Kasumi-1 (cell line): ENCODE data around the gene RIF1.

ENCODE experiments used
- DNase-seq, 2 experiments: peaks; one replicate each; lab custom pipeline; 2025; lab: John Stamatoyannopoulos, UW

RIF1 gene, protein sequence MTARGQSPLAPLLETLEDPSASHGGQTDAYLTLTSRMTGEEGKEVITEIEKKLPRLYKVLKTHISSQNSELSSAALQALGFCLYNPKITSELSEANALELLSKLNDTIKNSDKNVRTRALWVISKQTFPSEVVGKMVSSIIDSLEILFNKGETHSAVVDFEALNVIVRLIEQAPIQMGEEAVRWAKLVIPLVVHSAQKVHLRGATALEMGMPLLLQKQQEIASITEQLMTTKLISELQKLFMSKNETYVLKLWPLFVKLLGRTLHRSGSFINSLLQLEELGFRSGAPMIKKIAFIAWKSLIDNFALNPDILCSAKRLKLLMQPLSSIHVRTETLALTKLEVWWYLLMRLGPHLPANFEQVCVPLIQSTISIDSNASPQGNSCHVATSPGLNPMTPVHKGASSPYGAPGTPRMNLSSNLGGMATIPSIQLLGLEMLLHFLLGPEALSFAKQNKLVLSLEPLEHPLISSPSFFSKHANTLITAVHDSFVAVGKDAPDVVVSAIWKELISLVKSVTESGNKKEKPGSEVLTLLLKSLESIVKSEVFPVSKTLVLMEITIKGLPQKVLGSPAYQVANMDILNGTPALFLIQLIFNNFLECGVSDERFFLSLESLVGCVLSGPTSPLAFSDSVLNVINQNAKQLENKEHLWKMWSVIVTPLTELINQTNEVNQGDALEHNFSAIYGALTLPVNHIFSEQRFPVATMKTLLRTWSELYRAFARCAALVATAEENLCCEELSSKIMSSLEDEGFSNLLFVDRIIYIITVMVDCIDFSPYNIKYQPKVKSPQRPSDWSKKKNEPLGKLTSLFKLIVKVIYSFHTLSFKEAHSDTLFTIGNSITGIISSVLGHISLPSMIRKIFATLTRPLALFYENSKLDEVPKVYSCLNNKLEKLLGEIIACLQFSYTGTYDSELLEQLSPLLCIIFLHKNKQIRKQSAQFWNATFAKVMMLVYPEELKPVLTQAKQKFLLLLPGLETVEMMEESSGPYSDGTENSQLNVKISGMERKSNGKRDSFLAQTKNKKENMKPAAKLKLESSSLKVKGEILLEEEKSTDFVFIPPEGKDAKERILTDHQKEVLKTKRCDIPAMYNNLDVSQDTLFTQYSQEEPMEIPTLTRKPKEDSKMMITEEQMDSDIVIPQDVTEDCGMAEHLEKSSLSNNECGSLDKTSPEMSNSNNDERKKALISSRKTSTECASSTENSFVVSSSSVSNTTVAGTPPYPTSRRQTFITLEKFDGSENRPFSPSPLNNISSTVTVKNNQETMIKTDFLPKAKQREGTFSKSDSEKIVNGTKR (N-terminal part only)

GRCh38 chr2:151409601-151410484 is at the start of gene RIF1:
Gene RIF1, plus strand, starts transcription at chr2:151409902. Its CDS starts 522 bp downstream, at chr2:151410424.
- peak; percentile 99 for DNase-seq

GRCh38 chr2:151361674-151362370 is 47.9 kb upstream of the RIF1 start:
- DNase-seq: no peak

GRCh38 chr2:151363709-151364108 is 46.0 kb upstream of the RIF1 start:
- peak; percentile 68 to 74 for DNase-seq

DNA sequence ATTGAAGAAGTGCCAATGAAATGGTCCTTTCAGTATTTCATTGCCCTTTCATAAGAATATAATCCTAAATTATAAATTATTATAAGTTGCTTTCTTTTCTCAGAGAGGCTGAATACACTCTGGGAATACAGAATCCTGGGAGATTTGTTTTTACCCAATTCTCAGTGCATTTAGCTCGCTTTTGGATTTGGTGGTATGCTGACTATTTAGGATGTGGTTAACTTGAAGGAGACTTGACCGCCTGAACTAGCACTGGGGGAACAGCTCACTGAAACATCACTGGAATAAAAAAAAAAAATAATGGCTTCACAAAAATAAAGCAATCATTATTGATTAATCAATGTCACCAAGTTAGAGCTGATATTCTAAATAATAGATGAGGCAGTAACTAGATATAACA is 42.1 kb upstream of the RIF1 start:
- DNase-seq: no peak

DNA sequence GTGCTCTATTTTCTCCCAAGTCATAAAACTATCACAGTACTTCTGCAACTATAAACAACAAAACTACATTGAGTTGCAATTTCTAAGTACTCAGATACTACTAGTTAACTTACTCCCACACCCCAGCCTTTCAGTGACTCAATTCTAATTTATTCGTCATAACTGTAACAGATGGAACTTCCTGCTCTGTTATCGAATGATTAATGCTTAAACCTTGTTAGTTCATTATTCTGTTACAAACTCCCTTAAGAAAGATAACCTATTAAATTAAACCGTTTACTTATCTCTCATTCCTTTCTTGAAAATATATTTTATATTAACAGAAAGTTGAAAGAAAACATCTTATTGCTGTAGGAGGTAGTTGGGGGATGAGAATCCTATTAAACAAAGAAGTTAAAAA is 35.3 kb upstream of the RIF1 start:
- DNase-seq: no peak

- DNase-seq: no peak
Measured at GRCh38 chr2:151379169-151379568, 30.5 kb upstream of the RIF1 start.

GRCh38 chr2:151380580-151381235 is 29.0 kb upstream of the RIF1 start:
- no peak for DNase-seq

DNA sequence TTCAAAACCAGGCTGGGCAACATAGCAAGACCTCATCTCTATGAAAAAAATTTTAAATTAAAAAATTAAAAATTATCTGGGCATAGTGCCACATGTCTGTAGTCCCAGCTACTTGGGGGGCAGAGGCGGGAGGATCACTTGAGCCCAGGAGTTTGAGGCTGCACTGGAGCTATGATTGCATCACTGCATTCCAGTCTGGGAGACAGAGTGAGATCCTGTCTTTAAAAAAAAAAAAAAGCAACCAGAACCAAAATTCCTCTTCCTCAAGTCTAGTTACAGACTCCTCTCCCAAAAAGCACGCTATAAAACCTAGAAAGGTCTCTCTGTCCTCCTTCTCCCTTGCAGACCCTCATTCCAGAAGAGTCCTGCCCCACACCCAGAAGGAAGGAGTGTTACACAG is 28.4 kb upstream of the RIF1 start:
- no peak for DNase-seq

DNA sequence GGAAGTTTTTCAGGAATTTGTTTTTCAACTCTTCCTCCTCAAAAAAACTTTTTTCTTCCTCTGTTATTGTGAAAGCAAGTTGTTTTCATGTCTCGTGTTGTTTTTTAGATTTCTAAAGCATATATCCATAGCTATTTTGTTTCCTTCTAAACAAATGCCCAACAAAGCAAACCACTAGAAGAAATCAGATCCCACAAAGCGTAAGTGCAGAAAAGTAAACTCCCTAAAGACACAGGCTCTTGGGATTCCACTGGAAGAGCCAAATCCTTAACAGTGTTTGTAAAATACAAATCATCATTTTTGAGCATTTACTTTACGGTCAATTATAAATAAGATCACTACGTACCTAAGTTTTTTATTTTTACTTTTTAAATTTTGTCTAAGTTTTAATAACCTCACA is 21.7 kb upstream of the RIF1 start:
- no peak for DNase-seq

GRCh38 chr2:151391436-151391835 is 18.3 kb upstream of the RIF1 start:
- DNase-seq: no peak

- DNase-seq: no peak
Measured at GRCh38 chr2:151394509-151394908, 15.2 kb upstream of the RIF1 start.

DNA sequence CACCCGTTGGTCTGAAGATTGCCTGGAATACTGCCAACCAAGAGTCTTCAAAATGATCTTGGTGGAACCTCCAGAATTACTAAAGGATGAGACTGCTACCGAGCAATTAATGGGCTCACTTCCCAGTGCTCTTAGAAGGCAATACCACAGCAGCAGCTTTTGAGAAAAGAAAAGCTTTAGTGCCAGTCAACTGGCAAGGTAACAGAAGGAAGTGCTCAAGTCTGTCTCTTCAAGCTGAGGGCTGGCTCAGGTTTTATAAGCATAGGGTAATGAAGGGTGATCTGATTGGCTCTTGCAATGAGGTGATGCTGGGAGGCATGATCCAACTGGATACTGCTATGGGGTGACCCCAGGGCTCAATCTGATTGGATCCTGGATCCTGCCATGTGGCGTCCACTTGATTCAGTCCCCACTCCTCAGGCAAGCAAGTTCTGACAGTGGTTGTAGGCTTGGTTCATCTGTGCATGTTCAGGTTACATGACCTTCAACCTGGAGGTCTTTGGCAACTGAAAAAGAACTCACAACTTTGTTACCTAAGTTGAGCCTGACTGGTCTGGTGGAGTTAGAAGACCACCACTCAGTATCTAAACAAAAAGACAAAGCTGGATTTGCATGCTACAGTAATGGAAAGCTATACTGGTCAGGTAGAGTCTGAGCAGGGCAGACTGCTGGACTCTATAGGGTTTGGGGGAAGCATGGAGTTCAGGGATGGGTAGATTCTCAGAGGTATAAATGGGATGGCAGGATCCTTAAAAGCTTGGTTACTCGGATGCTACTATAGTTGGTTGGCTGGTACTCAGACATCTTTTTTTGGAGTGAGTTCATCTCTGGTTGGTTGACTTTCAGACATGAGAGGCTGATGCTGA is 14.0 kb upstream of the RIF1 start:
- DNase-seq: no peak

DNA sequence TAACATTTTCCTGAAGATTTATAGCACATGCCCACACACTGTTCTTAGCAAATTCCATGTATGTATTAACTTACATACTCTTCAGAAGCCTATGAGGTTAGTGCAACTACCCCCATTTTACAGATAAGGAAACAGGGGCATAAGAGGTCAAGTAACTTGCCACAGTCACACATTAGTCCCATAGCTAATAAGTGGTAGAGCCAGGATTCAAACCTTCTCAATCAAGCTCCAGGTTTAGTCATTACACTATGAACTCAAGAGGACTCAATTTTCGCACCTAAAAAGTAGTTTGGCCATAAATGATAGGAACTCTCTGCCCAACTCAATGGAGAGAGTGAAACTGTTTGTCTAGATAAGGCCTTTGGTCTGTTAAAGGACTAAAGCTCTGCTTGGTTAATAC is 9.7 kb upstream of the RIF1 start:
- DNase-seq: no peak

DNA sequence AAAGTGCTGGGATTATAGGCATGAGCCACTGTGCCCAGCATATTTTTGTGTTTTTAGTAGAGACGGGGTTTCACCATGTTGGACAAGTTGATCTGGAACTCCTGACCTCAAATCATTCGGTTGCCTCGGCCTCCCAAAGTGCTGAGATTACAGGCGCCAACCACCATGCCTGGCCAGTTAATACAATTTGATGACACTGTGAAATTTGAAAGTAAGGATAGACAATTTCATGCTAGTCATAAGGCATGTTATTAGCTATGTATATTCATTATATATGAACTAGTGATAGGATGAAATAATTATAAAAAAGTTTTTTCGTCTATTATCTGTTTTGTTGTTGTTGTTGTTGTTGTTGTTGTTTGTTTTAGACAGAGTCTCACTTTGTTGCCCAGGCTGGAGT is 8.6 kb upstream of the RIF1 start:
- no peak for DNase-seq

GRCh38 chr2:151403914-151404313 is 5.8 kb upstream of the RIF1 start:
- DNase-seq: no peak

- DNase-seq: no peak
Measured at GRCh38 chr2:151405376-151405775, 4.3 kb upstream of the RIF1 start.

- no peak for DNase-seq
Measured at GRCh38 chr2:151407281-151407680, 2.4 kb upstream of the RIF1 start.

DNA sequence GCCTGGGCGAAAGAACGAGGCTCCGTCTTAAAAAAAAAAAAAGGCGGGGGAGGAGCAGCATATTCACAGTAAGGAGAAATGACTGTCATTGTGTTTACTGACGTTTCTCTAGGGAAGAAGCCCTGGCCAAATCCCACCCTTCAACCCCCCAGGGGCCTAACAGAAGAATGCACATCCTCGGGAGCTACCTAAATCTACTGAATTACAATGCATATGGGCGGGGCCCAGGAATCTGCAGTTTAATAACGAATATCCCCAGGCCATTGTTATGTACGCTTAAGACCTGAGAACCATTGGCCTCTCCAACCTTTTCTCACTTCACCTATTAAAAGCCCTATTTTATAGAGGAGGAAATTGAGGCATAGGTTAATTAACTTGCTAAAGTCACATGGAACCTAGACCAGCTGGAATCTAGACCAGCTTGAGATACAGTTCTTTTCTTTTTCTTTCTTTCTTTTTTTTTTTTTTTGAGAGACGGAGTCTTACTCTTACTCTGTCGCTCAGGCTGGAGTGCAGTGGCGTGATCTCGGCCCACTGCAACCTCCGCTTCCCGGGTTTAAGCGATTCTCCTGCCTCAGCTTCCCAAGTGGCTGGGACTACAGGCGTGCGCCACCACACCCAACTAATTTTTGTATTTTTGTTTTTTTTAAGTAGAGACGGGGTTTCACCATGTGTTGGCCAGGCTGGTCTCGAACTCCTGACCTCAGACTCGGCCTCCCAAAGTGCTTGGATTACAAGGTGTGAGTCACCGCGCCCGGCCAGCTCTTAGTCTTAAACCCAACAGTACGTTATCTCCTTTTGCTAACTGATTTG is 708 bp upstream of the RIF1 start:
- no peak for DNase-seq
